Loucy (cell line): Measurements from ENCODE around the gene TMEM63A.

ENCODE experiments used
- H2AFZ ChIP-seq: fragments of 200-600 bp; sonication (generic); 2 replicates; pipeline ENCODE4 v1.6.0; 2016; ENCODE audit warnings: antibody characterized with exemption, mild to moderate bottlenecking, low read length, moderate library complexity
- H3F3A ChIP-seq: fragments of 200-600 bp; 2 replicates; pipeline ENCODE4 v1.6.0; 2016; ENCODE audit warnings: antibody characterized with exemption, low read depth, mild to moderate bottlenecking
- H3K27me3 ChIP-seq: fragments of 200-600 bp; sonication (generic); 2 replicates; pipeline ENCODE4 v1.6.1; 2014; ENCODE audit warnings: low read length, mild to moderate bottlenecking; ENCODE audit not compliant: insufficient read depth, poor library complexity, severe bottlenecking
- H3K36me3 ChIP-seq: fragments of 200-600 bp; sonication (generic); 2 replicates; pipeline ENCODE4 v1.6.1; 2016; ENCODE audit warnings: low read length; ENCODE audit not compliant: insufficient read depth
- H3K4me1 ChIP-seq: fragments of 200-600 bp; sonication (generic); 2 replicates; pipeline ENCODE4 v1.5.1; 2014; ENCODE audit warnings: low read length, mild to moderate bottlenecking; ENCODE audit not compliant: insufficient read depth, poor library complexity, severe bottlenecking
- H3K4me2 ChIP-seq: fragments of 200-600 bp; sonication (generic); 2 replicates; pipeline ENCODE4 v1.6.0; 2014; ENCODE audit warnings: antibody characterized with exemption, low read length, low read depth, mild to moderate bottlenecking; ENCODE audit not compliant: poor library complexity, severe bottlenecking
- H3K4me3 ChIP-seq: fragments of 200-600 bp; sonication (generic); 2 replicates; pipeline ENCODE4 v1.5.1; 2014; ENCODE audit warnings: low read length, mild to moderate bottlenecking, mixed read lengths; ENCODE audit not compliant: poor library complexity, severe bottlenecking
- H3K79me2 ChIP-seq: fragments of 200-600 bp; sonication (generic); 2 replicates; pipeline ENCODE4 v1.6.1; 2014; ENCODE audit warnings: low read length; ENCODE audit not compliant: insufficient read depth
- H3K9ac ChIP-seq: fragments of 200-600 bp; sonication (generic); 2 replicates; pipeline ENCODE4 v1.6.0; 2014; ENCODE audit warnings: mild to moderate bottlenecking, low read depth, low read length, moderate library complexity; ENCODE audit not compliant: poor library complexity, severe bottlenecking
- H3K9me2 ChIP-seq: fragments of 200-600 bp; sonication (generic); replicated peaks from 2 replicates; pipeline ENCODE4 v1.6.1; 2016; ENCODE audit warnings: low read depth, low read length, mixed read lengths
- H3K9me3 ChIP-seq: fragments of 200-600 bp; sonication (generic); 2 replicates; pipeline ENCODE4 v1.6.1; 2014; ENCODE audit warnings: mild to moderate bottlenecking, antibody characterized with exemption, low read length, low read depth; ENCODE audit not compliant: insufficient read depth
- H4K20me1 ChIP-seq: fragments of 200-600 bp; sonication (generic); 2 replicates; pipeline ENCODE4 v1.6.0; 2014; ENCODE audit warnings: antibody characterized with exemption, low read length, mild to moderate bottlenecking; ENCODE audit not compliant: insufficient read depth, poor library complexity, severe bottlenecking
- EZH2phosphoT487 ChIP-seq: fragments of 200-600 bp; IDR thresholded peaks from 2 replicates; pipeline ENCODE4 v1.6.1; 2018; ENCODE audit warnings: antibody characterized with exemption, mild to moderate bottlenecking, moderate library complexity, borderline replicate concordance
- TF ChIP-seq, protein P1 (sequence below): fragments of 200-600 bp; sonication (generic); conservative IDR thresholded peaks from 2 replicates; pipeline ENCODE4 v1.5.1; 2014; ENCODE audit warnings: mild to moderate bottlenecking, antibody characterized with exemption, low read length

The TMEM63A gene

DNA sequence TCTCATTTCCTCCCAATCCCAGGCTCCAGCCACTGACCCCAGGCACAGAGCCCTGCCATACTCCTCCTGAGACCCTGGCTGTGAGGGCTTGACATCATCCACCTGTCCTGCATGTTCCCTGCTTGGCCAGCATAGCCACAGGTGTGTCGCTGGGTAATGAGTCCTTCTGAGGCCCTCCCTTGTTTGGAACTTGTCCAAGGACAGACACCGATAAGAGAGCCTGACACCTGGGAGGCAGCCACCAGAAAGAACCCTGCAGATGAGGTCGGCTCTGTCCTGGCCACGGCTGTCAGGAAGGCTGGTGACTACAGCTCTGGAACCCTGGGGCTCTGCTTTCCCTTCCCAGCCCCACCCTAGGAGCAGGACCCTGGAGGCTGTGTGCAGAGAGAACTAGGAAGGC lies 34.6 kb downstream of the TMEM63A start:
- Histone ChIP-seq H3K9me3 (no peaks in the 10 kb centered on the region), H3K79me2 (no peaks in the 10 kb centered on the region), H3K36me3 (peaks cover 19% of the 10 kb centered on the region; the same call in 1 of the 2 replicates), H2AFZ (no peak overlapping the region), H3K9ac (no peak overlapping the region), H3K4me2 (no peak overlapping the region), H4K20me1 (no peaks in the 10 kb centered on the region), H3K27me3 (no peaks in the 10 kb centered on the region), H3K4me1 (peaks cover 3% of the 10 kb centered on the region), H3K4me3 (no peak overlapping the region), H3F3A (no peaks in the 10 kb centered on the region), H3K9me2 (no peaks in the 10 kb centered on the region)
- TF ChIP-seq, protein P1, sequence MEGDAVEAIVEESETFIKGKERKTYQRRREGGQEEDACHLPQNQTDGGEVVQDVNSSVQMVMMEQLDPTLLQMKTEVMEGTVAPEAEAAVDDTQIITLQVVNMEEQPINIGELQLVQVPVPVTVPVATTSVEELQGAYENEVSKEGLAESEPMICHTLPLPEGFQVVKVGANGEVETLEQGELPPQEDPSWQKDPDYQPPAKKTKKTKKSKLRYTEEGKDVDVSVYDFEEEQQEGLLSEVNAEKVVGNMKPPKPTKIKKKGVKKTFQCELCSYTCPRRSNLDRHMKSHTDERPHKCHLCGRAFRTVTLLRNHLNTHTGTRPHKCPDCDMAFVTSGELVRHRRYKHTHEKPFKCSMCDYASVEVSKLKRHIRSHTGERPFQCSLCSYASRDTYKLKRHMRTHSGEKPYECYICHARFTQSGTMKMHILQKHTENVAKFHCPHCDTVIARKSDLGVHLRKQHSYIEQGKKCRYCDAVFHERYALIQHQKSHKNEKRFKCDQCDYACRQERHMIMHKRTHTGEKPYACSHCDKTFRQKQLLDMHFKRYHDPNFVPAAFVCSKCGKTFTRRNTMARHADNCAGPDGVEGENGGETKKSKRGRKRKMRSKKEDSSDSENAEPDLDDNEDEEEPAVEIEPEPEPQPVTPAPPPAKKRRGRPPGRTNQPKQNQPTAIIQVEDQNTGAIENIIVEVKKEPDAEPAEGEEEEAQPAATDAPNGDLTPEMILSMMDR = no peak
- no peak for TF ChIP-seq EZH2phosphoT487

DNA sequence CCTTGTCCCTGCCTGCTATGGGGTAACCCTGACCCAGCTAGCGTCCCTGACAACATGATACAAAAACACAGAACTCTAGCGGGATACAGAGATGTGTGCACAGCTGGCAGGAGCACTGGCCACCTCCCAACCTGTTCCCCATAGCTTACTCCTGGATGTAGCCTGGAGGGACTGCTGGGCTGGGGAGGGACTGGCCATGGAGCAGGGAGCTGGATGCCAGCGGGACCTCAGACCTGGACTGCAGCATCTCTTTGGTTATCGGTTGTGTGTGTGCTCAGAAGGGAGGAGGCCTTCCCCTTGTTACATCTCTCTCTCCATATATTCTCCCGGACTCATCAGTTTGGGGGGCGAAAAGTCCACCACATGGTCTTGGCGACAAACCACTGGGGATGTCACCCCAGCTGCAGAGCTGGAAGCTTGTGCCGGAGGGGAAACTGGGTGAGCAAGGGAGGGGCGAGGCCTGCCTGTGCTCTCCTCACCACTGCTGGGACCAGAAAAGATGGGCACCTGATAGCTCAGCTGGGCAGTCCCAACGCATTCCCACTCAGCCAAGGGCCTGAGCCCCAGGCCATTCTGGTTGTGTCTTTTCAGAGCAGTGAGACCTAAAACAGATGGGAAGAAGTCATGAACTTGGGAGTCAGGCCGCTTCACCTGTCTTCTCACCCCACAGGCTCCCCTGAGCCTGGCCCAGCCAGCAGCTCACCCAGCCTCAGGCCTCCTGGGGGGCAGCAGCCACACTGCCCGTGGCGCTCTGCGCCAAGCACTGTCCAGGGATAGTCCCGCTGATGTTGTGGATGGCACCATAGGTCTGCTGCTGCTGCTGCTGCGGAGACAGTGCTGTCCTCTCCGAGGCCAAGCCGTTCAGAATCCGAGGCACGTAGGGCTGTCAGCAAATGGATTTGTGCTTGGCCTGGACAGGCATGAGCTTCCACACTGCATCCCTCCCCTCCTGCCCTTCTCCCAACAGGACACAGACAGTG lies 35.6 kb downstream of the TMEM63A start:
- H3K4me3 ChIP-seq = no peak overlapping the region
- H3K36me3 ChIP-seq = peaks cover 16% of the 10 kb centered on the region; the same call in 1 of the 2 replicates
- H3K9me2 ChIP-seq = no peaks in the 10 kb centered on the region
- H3K4me1 ChIP-seq = peaks cover 3% of the 10 kb centered on the region
- H3K9me3 ChIP-seq = no peaks in the 10 kb centered on the region
- no peak overlapping the region for H3K9ac ChIP-seq
- H3K27me3 ChIP-seq = no peaks in the 10 kb centered on the region
- H3F3A ChIP-seq = no peaks in the 10 kb centered on the region
- H3K4me2 ChIP-seq = no peak overlapping the region
- no peaks in the 10 kb centered on the region for H3K79me2 ChIP-seq
- H2AFZ ChIP-seq = no peak overlapping the region
- TF ChIP-seq, protein P1 = no peak
- no peak for TF ChIP-seq EZH2phosphoT487
- H4K20me1 ChIP-seq = no peaks in the 10 kb centered on the region

DNA sequence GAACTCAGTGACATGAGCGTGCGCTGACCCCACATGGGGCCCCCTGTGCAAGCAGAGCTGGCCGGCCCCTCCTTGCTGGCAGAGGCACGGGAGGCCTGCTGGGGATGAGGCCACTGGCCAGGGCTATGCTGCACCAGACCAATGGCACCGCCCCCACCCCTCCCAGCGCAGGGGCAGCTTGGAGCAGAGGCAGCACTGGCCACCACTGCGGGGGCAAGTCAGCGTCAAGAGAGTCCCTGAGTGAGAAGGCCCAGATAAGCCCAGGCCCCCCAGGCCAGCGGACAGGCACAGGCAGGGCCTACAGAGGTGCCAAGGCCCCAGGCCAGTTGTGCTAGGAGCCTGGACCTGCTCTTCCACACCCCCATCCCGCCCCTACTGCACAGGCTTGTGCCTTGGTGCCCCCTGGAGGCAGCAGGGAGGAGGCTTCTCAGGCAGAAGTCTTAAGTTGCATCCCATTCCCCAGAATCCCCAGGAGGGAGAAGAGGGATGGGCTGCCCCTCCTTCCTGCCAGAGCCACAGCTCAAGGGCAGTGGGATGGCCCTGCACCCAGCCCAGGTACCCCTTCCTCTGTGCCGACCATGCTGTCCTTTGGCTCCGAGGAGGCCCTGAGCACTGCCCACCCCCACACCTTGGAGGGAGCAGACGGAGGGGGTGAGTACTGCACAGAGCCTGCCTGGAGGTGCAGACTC lies 36.5 kb downstream of the TMEM63A start:
- Histone ChIP-seq H3F3A (no peaks in the 10 kb centered on the region), H2AFZ (no peak overlapping the region), H3K79me2 (no peaks in the 10 kb centered on the region), H4K20me1 (no peaks in the 10 kb centered on the region), H3K9me2 (no peaks in the 10 kb centered on the region), H3K9ac (no peak overlapping the region), H3K4me2 (no peak overlapping the region), H3K36me3 (peaks cover 16% of the 10 kb centered on the region; the same call in 1 of the 2 replicates), H3K4me1 (peaks cover 3% of the 10 kb centered on the region), H3K27me3 (no peaks in the 10 kb centered on the region), H3K9me3 (no peaks in the 10 kb centered on the region), H3K4me3 (no peak overlapping the region)
- TF ChIP-seq, protein P1 = peak; percentile 75
- no peak for TF ChIP-seq EZH2phosphoT487
